GM21360 (cell line): ENCODE results near the gene NCAPG2.

ENCODE experiments used
- ATAC-seq: cut with Tn5 transposase; IDR thresholded peaks from one replicate; pipeline ENCODE4 v1.9.1; 2021; ENCODE audit warnings: mild to moderate bottlenecking, moderate library complexity; ENCODE audit not compliant: unreplicated experiment

Gene NCAPG2

GRCh38 chr7:158704524-158705233 lies at the start of gene NCAPG2:
Gene NCAPG2 (minus strand): TSS chr7:158704804. CDS start chr7:158701899, 2,905 bp downstream.
- peak; percentile 97 for ATAC-seq

GRCh38 chr7:158753900-158754299 lies 49.3 kb upstream of the NCAPG2 start:
- no peak for ATAC-seq

GRCh38 chr7:158751751-158752150 lies 47.1 kb upstream of the NCAPG2 start:
- no peak for ATAC-seq

GRCh38 chr7:158751199-158751598 lies 46.6 kb upstream of the NCAPG2 start:
- ATAC-seq = no peak

GRCh38 chr7:158750702-158751101 lies 46.1 kb upstream of the NCAPG2 start:
- ATAC-seq = no peak

- ATAC-seq = no peak
Observed at GRCh38 chr7:158749396-158749795, 44.8 kb upstream of the NCAPG2 start.

- no peak for ATAC-seq
Observed at GRCh38 chr7:158748335-158748734, 43.7 kb upstream of the NCAPG2 start.

- no peak for ATAC-seq
Observed at GRCh38 chr7:158747408-158747807, 42.8 kb upstream of the NCAPG2 start.

- ATAC-seq = no peak
Observed at GRCh38 chr7:158746957-158747356, 42.4 kb upstream of the NCAPG2 start.

- ATAC-seq = no peak
Observed at GRCh38 chr7:158745057-158745715, 40.6 kb upstream of the NCAPG2 start.

- ATAC-seq = no peak
Observed at GRCh38 chr7:158744070-158744469, 39.5 kb upstream of the NCAPG2 start.

- ATAC-seq = no peak
Observed at GRCh38 chr7:158743219-158743618, 38.6 kb upstream of the NCAPG2 start.

- ATAC-seq = no peak
Observed at GRCh38 chr7:158742065-158742821, 37.6 kb upstream of the NCAPG2 start.

- ATAC-seq = no peak
Observed at GRCh38 chr7:158741294-158741666, 36.7 kb upstream of the NCAPG2 start.

GRCh38 chr7:158740657-158741293 lies 36.2 kb upstream of the NCAPG2 start:
- no peak for ATAC-seq

GRCh38 chr7:158740013-158740656 lies 35.5 kb upstream of the NCAPG2 start:
- ATAC-seq = no peak

GRCh38 chr7:158738841-158739240 lies 34.2 kb upstream of the NCAPG2 start:
- no peak for ATAC-seq

GRCh38 chr7:158737064-158737695 lies 32.6 kb upstream of the NCAPG2 start:
- no peak for ATAC-seq

GRCh38 chr7:158735935-158736334 lies 31.3 kb upstream of the NCAPG2 start:
- no peak for ATAC-seq

GRCh38 chr7:158734861-158735260 lies 30.3 kb upstream of the NCAPG2 start:
- no peak for ATAC-seq
